DOHH2 (cell line): Measurements from ENCODE around the gene ZFYVE9.
A peak's percentile ranks its signal among the peaks of the same experiment; 100 is the strongest.
"Not testable (repeated sequence)": the region's sequence is repeated elsewhere in the genome, so short reads cannot be mapped to it uniquely, and the experiment has no call there.

ENCODE experiments used
- H3F3A ChIP-seq: fragments of 200-600 bp; sonication (generic), shearing (Covaris generic); 2 replicates; pipeline ENCODE4 v1.6.0; 2016; ENCODE audit warnings: antibody characterized with exemption, mild to moderate bottlenecking; ENCODE audit not compliant: control insufficient read depth, insufficient read depth
- H3K27ac ChIP-seq: fragments of 200-600 bp; sonication (generic); 2 replicates; pipeline ENCODE4 v1.5.1; 2014; ENCODE audit warnings: low read depth, mild to moderate bottlenecking, low read length, moderate library complexity
- H3K27me3 ChIP-seq: fragments of 200-600 bp; sonication (generic); 2 replicates; pipeline ENCODE4 v1.6.1; 2014; ENCODE audit warnings: mild to moderate bottlenecking, low read length, mixed read lengths; ENCODE audit not compliant: control insufficient read depth
- H3K36me3 ChIP-seq: fragments of 200-600 bp; sonication (generic); 2 replicates; pipeline ENCODE4 v1.6.1; 2014; ENCODE audit warnings: mild to moderate bottlenecking, low read length, moderate library complexity, mixed read lengths; ENCODE audit not compliant: control insufficient read depth
- H3K4me1 ChIP-seq: fragments of 200-600 bp; sonication (generic); 2 replicates; pipeline ENCODE4 v1.6.1; 2014; ENCODE audit warnings: mild to moderate bottlenecking, low read length, mixed read lengths; ENCODE audit not compliant: control insufficient read depth
- H3K4me2 ChIP-seq: fragments of 200-600 bp; sonication (generic); 2 replicates; pipeline ENCODE4 v1.6.0; 2014; ENCODE audit warnings: mild to moderate bottlenecking, low read length, moderate library complexity
- H3K4me3 ChIP-seq: fragments of 200-600 bp; sonication (generic); 2 replicates; pipeline ENCODE4 v1.5.1; 2014; ENCODE audit warnings: mild to moderate bottlenecking, low read length, mixed read lengths
- H3K79me2 ChIP-seq: fragments of 200-600 bp; sonication (generic); 2 replicates; pipeline ENCODE4 v1.6.1; 2014; ENCODE audit warnings: mild to moderate bottlenecking, low read length, mixed read lengths; ENCODE audit not compliant: control insufficient read depth
- H3K9me2 ChIP-seq: fragments of 200-600 bp; sonication (generic); replicated peaks from 2 replicates; pipeline ENCODE4 v1.6.1; 2014; ENCODE audit warnings: mild to moderate bottlenecking, low read length, mixed read lengths; ENCODE audit not compliant: control insufficient read depth
- H3K9me3 ChIP-seq: fragments of 200-600 bp; sonication (generic); 2 replicates; pipeline ENCODE4 v1.6.1; 2014; ENCODE audit warnings: antibody characterized with exemption, low read length, mixed read lengths; ENCODE audit not compliant: control insufficient read depth, insufficient read depth
- H4K20me1 ChIP-seq: fragments of 200-600 bp; sonication (generic); 2 replicates; pipeline ENCODE4 v1.6.0; 2014; ENCODE audit warnings: low read depth, mild to moderate bottlenecking, antibody characterized with exemption, low read length, moderate library complexity; ENCODE audit not compliant: control insufficient read depth, insufficient read depth
- CTCF ChIP-seq: fragments of 200-600 bp; sonication (generic); IDR thresholded peaks from one replicate; pipeline ENCODE4 v1.5.1; 2014; ENCODE audit warnings: antibody characterized with exemption, mild to moderate bottlenecking, low read depth, low read length; ENCODE audit not compliant: poor library complexity, severe bottlenecking
- EZH2phosphoT487 ChIP-seq: fragments of 200-600 bp; sonication (generic); IDR thresholded peaks from 2 replicates; pipeline ENCODE4 v1.6.1; 2017; ENCODE audit warnings: borderline replicate concordance, mild to moderate bottlenecking, antibody characterized with exemption, low read length, moderate library complexity, mixed read lengths

ZFYVE9 gene

GRCh38 chr1:52367272-52367671 is 225.4 kb downstream of the ZFYVE9 start:
- H3F3A ChIP-seq, result peaks cover 17% of the 10 kb centered on the region
- H3K4me1 ChIP-seq, result peaks cover 21% of the 10 kb centered on the region
- H3K9me2 ChIP-seq, result no peaks in the 10 kb centered on the region
- H3K4me3 ChIP-seq, result no peak overlapping the region
- no peak for TF ChIP-seq EZH2phosphoT487
- no peak for TF ChIP-seq CTCF
- no peak overlapping the region for H3K4me2 ChIP-seq
- H3K27ac ChIP-seq, result no peak overlapping the region
- no peaks in the 10 kb centered on the region for H3K9me3 ChIP-seq
- no peaks in the 10 kb centered on the region for H4K20me1 ChIP-seq
- peaks cover 21% of the 10 kb centered on the region for H3K79me2 ChIP-seq
- H3K27me3 ChIP-seq, result no peaks in the 10 kb centered on the region
- peaks cover 22% of the 10 kb centered on the region for H3K36me3 ChIP-seq

- TF ChIP-seq CTCF (no peak), EZH2phosphoT487 (no peak)
- no peaks in the 10 kb centered on the region for H3K27me3 ChIP-seq
- peaks cover 21% of the 10 kb centered on the region for H3K79me2 ChIP-seq
- H3K4me2 ChIP-seq, result peak overlapping the region; percentile 40
- peaks cover 17% of the 10 kb centered on the region for H3F3A ChIP-seq
- H4K20me1 ChIP-seq, result no peaks in the 10 kb centered on the region
- H3K4me3 ChIP-seq, result peak overlapping the region; percentile 13; the same call in 1 of the 2 replicates
- H3K36me3 ChIP-seq, result peaks cover 28% of the 10 kb centered on the region
- no peak overlapping the region for H3K27ac ChIP-seq
- H3K9me3 ChIP-seq, result no peaks in the 10 kb centered on the region
- peaks cover 21% of the 10 kb centered on the region for H3K4me1 ChIP-seq
- no peaks in the 10 kb centered on the region for H3K9me2 ChIP-seq
These were observed 226.7 kb downstream of the ZFYVE9 start for GRCh38 chr1:52368383-52369172.

GRCh38 chr1:52369851-52370250 is 228.0 kb downstream of the ZFYVE9 start:
- not testable (repeated sequence) for H3K27ac ChIP-seq, H3K9me2 ChIP-seq, H3K4me3 ChIP-seq, H4K20me1 ChIP-seq, H3K9me3 ChIP-seq, H3K27me3 ChIP-seq, H3K4me2 ChIP-seq
- H3F3A ChIP-seq, result peaks cover 17% of the 10 kb centered on the region
- H3K4me1 ChIP-seq, result peaks cover 14% of the 10 kb centered on the region
- peaks cover 10% of the 10 kb centered on the region for H3K79me2 ChIP-seq
- H3K36me3 ChIP-seq, result peaks cover 34% of the 10 kb centered on the region

GRCh38 chr1:52385376-52385775 is 243.5 kb downstream of the ZFYVE9 start:
- Histone ChIP-seq H3K36me3 (peaks cover 98% of the 10 kb centered on the region), H3K27me3 (no peaks in the 10 kb centered on the region), H3K4me2 (no peak overlapping the region), H3K27ac (no peak overlapping the region), H3K4me1 (no peaks in the 10 kb centered on the region), H4K20me1 (no peaks in the 10 kb centered on the region), H3K9me3 (no peaks in the 10 kb centered on the region), H3F3A (no peaks in the 10 kb centered on the region), H3K9me2 (no peaks in the 10 kb centered on the region), H3K79me2 (peaks cover 4% of the 10 kb centered on the region), H3K4me3 (no peak overlapping the region)
- TF ChIP-seq EZH2phosphoT487 (no peak), CTCF (no peak)
